ENCODE measurements around the gene TPTE.
"Not testable (repeated sequence)": the region's sequence is repeated elsewhere in the genome, so short reads cannot be mapped to it uniquely, and the experiment has no call there.

GRCh38 chr21:10574531-10575310 is 53.3 kb downstream of the TPTE start:
- not testable (repeated sequence) for TF ChIP-seq CTCF (conservative IDR thresholded peaks at IDR 0.05; ENCODE audit: low read depth, low read length); EZH2 (IDR thresholded peaks at IDR 0.05; ENCODE audit: low read length, unreplicated experiment); EZH2phosphoT487 (IDR thresholded peaks at IDR 0.05; ENCODE audit: borderline replicate concordance, low read length)
